Spleen (tissue), 11 donors: ENCODE measurements around the gene CHURC1. TPM values are rescaled to one million over a fixed set of nuclear protein-coding genes. Genes with fewer than 3 reads are reported as not detected.

Experiments used
- DNase-seq: peaks from one replicate; pipeline ENCODE4 v3.0.0-alpha.2; 2020
- H3K27ac ChIP-seq, 8 donors: fragments of 200-600 bp; sonication (generic) in 7 of 8; 1 replicate in 4 of 8; 2 replicates in 4 of 8; pipeline versions ENCODE4 v1.5.0 to v1.8.0; 2016 to 2021; ENCODE audit warnings: inconsistent platforms in 4 of 8, mild to moderate bottlenecking in 4 of 8, moderate library complexity in 1 of 8
- H3K27me3 ChIP-seq, 7 donors: fragments of 200-600 bp; sonication (generic) in 6 of 7; replicated peaks in 1 of 7; 1 replicate in 4 of 7; 2 replicates in 3 of 7; pipeline versions ENCODE4 v1.5.0 to v1.8.0; 2016 to 2021; ENCODE audit warnings: inconsistent platforms in 3 of 7, mild to moderate bottlenecking in 1 of 7
- H3K36me3 ChIP-seq, 6 donors: fragments of 200-600 bp; sonication (generic) in 5 of 6; 1 replicate in 4 of 6; 2 replicates in 2 of 6; pipeline versions ENCODE4 v1.5.0 to v1.8.0; 2016 to 2021; ENCODE audit warnings: inconsistent platforms in 2 of 6
- H3K4me1 ChIP-seq, 6 donors: fragments of 200-600 bp; sonication (generic) in 5 of 6; 1 replicate in 3 of 6; 2 replicates in 3 of 6; pipeline versions ENCODE4 v1.5.0 to v1.8.0; 2016 to 2021; ENCODE audit warnings: inconsistent platforms in 3 of 6
- H3K4me3 ChIP-seq, 8 donors: fragments of 200-600 bp; sonication (generic) in 7 of 8; 1 replicate in 4 of 8; 2 replicates in 4 of 8; pipeline versions ENCODE4 v1.5.0 to v1.8.0; 2016 to 2021; ENCODE audit warnings: inconsistent platforms in 4 of 8, mild to moderate bottlenecking in 4 of 8, moderate library complexity in 2 of 8
- H3K9me3 ChIP-seq, 8 donors: fragments of 200-600 bp; sonication (generic) in 7 of 8; 1 replicate in 4 of 8; 2 replicates in 4 of 8; pipeline versions ENCODE4 v1.5.0 to v1.8.0; 2016 to 2021; ENCODE audit warnings: inconsistent platforms in 4 of 8
- CTCF ChIP-seq, 11 experiments: fragments of 200-600 bp in 7 of 11; fragments of 450-650 bp in 4 of 11; sonication (generic) in 4 of 11; IDR thresholded peaks in 8 of 11; conservative IDR thresholded peaks in 3 of 11; 1 replicate in 7 of 11; 2 replicates in 4 of 11; pipeline versions ENCODE4 v1.4.0 to v1.8.0; 2016 to 2021; ENCODE audit warnings: antibody characterized with exemption in 11 of 11, inconsistent platforms in 4 of 11, mild to moderate bottlenecking in 1 of 11
- POLR2A ChIP-seq, 3 donors: fragments of 450-650 bp; IDR thresholded peaks; one replicate each; pipeline ENCODE4 v1.5.1; 2017; ENCODE audit warnings: antibody characterized with exemption in 3 of 3, mild to moderate bottlenecking in 1 of 3
- POLR2AphosphoS5 ChIP-seq, 3 donors: sonication (generic); formaldehyde crosslinking; IDR thresholded peaks; one replicate each; pipeline ENCODE4 v1.5.1; 2017; ENCODE audit warnings: antibody characterized with exemption in 3 of 3
- WGBS, 5 donors: extraction: QIAGEN DNeasy Blood & Tissue Kit in 3 of 5; methylation state at CpG; one replicate each; pipeline versions ENCODE4 v1.1.5 to v1.1.7; 2013 to 2018; 5-methylcytosine and 5-hydroxymethylcytosine counted together
- intact Hi-C: fragments of 100-400 bp; cut with DNase I; formaldehyde crosslinking; loops from one replicate; pipeline ENCODE4 v1.15.0; 2023; ENCODE audit warnings: low total_unique reads
- polyA plus RNA-seq, 3 donors: library from polyadenylated mRNA; stranded (reverse); fragments of 200-250 nt; gene quantifications; one replicate each; pipeline ENCODE4 v1.2.1, GENCODE V29; 2013
- total RNA-seq, 7 donors: library from RNA; depleted of rRNA in 3 of 7; stranded (reverse); fragments of >200 nt in 3 of 7; fragmentation: NEBNext Ultra II Directional in 4 of 7; extraction: Animal tissue kit (Norgen Biotek cat#: 25700) in 4 of 7; gene quantifications; one replicate each; pipeline versions ENCODE4 v1.1.0 to v1.2.1, GENCODE V29; 2016 to 2021
- donor health status: healthy with polysubstance abuse.
- donor health status: DM: no; HTN: no; CAD: no; lungs with moderate emphysema.
- donor health status: DM: no; HTN: no; CAD: no.
- donor health status: Bipolar disorder and iron deficiency.
- donor health status: healthy.
- donor health status: DM: no; HTN: no; CAD: no.
- donor health status: DM: yes; HTN: yes; CAD: no.

The CHURC1 gene
- total and polyA plus RNA-seq, 10 donors: 34.0 to 135 (median 64.2) TPM

- H3K36me3 ChIP-seq: no peaks in the 10 kb centered on the region
- H3K27ac ChIP-seq: no peak overlapping the region
- DNase-seq: no peak
- H3K9me3 ChIP-seq: no peaks in the 10 kb centered on the region
- 47 to 100% (median 100%) methylated on average over 2 of the region's 2 CpGs for WGBS, 5 donors
- no peak overlapping the region for H3K4me3 ChIP-seq
- H3K4me1 ChIP-seq: peaks cover 0 to 26% (median 11%) of the 10 kb centered on the region in 6 donors
- peaks cover 0 to 17% (median 7%) of the 10 kb centered on the region in 7 donors for H3K27me3 ChIP-seq
- TF ChIP-seq POLR2AphosphoS5 (IDR thresholded peaks at IDR 0.05) (no peak), CTCF (IDR thresholded peaks at IDR 0.05 in 8 of 11, conservative IDR thresholded peaks at IDR 0.05 in 3 of 11) (no peak), POLR2A (IDR thresholded peaks at IDR 0.05) (no peak)
- intact Hi-C loops: no loop called here
These were observed 52.7 kb downstream of the CHURC1 start for GRCh38 chr14:64966976-64967375.

GRCh38 chr14:64968167-64968566 is 53.9 kb downstream of the CHURC1 start:
- intact Hi-C loops: no loop called here
- no peak for DNase-seq
- Histone ChIP-seq H3K9me3 (no peaks in the 10 kb centered on the region), H3K27ac (no peak overlapping the region), H3K4me1 (peaks cover 0 to 33% (median 15%) of the 10 kb centered on the region in 6 donors), H3K36me3 (no peaks in the 10 kb centered on the region), H3K4me3 (no peak overlapping the region), H3K27me3 (peaks cover 0 to 27% (median 7%) of the 10 kb centered on the region in 7 donors)
- no peak for TF ChIP-seq POLR2A (IDR thresholded peaks at IDR 0.05)
- no peak for TF ChIP-seq CTCF (IDR thresholded peaks at IDR 0.05 in 8 of 11, conservative IDR thresholded peaks at IDR 0.05 in 3 of 11)
- TF ChIP-seq POLR2AphosphoS5 (IDR thresholded peaks at IDR 0.05): no peak
- 91 to 97% (median 94%) methylated on average over 7 of the region's 7 CpGs for WGBS, 5 donors

- Histone ChIP-seq H3K4me3 (no peak overlapping the region), H3K9me3 (no peaks in the 10 kb centered on the region), H3K27me3 (peaks cover 0 to 28% (median 7%) of the 10 kb centered on the region in 7 donors), H3K27ac (no peak overlapping the region), H3K4me1 (peaks cover 0 to 33% (median 15%) of the 10 kb centered on the region in 6 donors), H3K36me3 (no peaks in the 10 kb centered on the region)
- intact Hi-C loops: no loop called here
- no peak for DNase-seq
- 69 to 80% (median 71%) methylated on average over 6 of the region's 6 CpGs for WGBS, 5 donors
- TF ChIP-seq POLR2A (IDR thresholded peaks at IDR 0.05) (no peak), CTCF (IDR thresholded peaks at IDR 0.05 in 8 of 11, conservative IDR thresholded peaks at IDR 0.05 in 3 of 11) (no peak), POLR2AphosphoS5 (IDR thresholded peaks at IDR 0.05) (no peak)
These were observed 54.4 kb downstream of the CHURC1 start for GRCh38 chr14:64968651-64969050.

GRCh38 chr14:64970041-64970440 is 55.8 kb downstream of the CHURC1 start:
- peaks cover 0 to 28% (median 7%) of the 10 kb centered on the region in 7 donors for H3K27me3 ChIP-seq
- 23 to 43% (median 36%) methylated on average over 3 of the region's 3 CpGs for WGBS, 5 donors
- H3K27ac ChIP-seq: no peak overlapping the region

More at GRCh38 chr14:64970041-64970440, 55.8 kb downstream of the CHURC1 start:
- DNase-seq: no peak
- H3K36me3 ChIP-seq: no peaks in the 10 kb centered on the region
- peaks cover 0 to 33% (median 15%) of the 10 kb centered on the region in 6 donors for H3K4me1 ChIP-seq
- intact Hi-C loops: no loop called here
- TF ChIP-seq CTCF (IDR thresholded peaks at IDR 0.05 in 8 of 11, conservative IDR thresholded peaks at IDR 0.05 in 3 of 11): no peak
- no peak for TF ChIP-seq POLR2A (IDR thresholded peaks at IDR 0.05)
- TF ChIP-seq POLR2AphosphoS5 (IDR thresholded peaks at IDR 0.05): no peak
- no peak overlapping the region for H3K4me3 ChIP-seq
- no peaks in the 10 kb centered on the region for H3K9me3 ChIP-seq
